Dendritic cell treated with granulocyte-macrophage colony-stimulating factor and Interleukin-4, amounts not matched to agents 40 ng/mL and 50 ng/mL, for 4 days (primary cell): ENCODE results near the gene SUMO4.

ENCODE experiments used
- H3K27ac Mint-ChIP-seq: one replicate; pipeline ENCODE4 v1.8.0; 2022; ENCODE audit warnings: mild to moderate bottlenecking, mixed read lengths
- H3K27me3 Mint-ChIP-seq: one replicate; pipeline ENCODE4 v1.8.0; 2022; ENCODE audit warnings: mild to moderate bottlenecking, mixed read lengths
- H3K36me3 Mint-ChIP-seq: one replicate; pipeline ENCODE4 v1.8.0; 2022; ENCODE audit warnings: low read depth, mixed read lengths
- H3K4me1 Mint-ChIP-seq: one replicate; pipeline ENCODE4 v1.8.0; 2022; ENCODE audit warnings: low read depth, mixed read lengths
- H3K4me3 Mint-ChIP-seq: one replicate; pipeline ENCODE4 v1.8.0; 2022; ENCODE audit warnings: mild to moderate bottlenecking, moderate library complexity, mixed read lengths
- H3K9me3 Mint-ChIP-seq: one replicate; pipeline ENCODE4 v1.8.0; 2022; ENCODE audit warnings: mixed read lengths
- intact Hi-C: fragments of 100-400 bp; cut with micrococcal nuclease; formaldehyde crosslinking; loops from one replicate; pipeline ENCODE4 v1.15.0; 2022

SUMO4 gene

GRCh38 chr6:149445095-149445466 lies 45.0 kb downstream of the SUMO4 start:
- Mint-ChIP-seq H3K27me3 (peaks cover 2% of the 10 kb centered on the region), H3K4me1 (peaks cover 26% of the 10 kb centered on the region), H3K9me3 (no peaks in the 10 kb centered on the region), H3K36me3 (peaks cover 28% of the 10 kb centered on the region), H3K27ac (peak overlapping the region; percentile 49), H3K4me3 (no peak overlapping the region)
- intact Hi-C loops, result no loop called here

GRCh38 chr6:149445573-149445972 lies 45.5 kb downstream of the SUMO4 start:
- no peak overlapping the region for H3K4me3 Mint-ChIP-seq
- H3K36me3 Mint-ChIP-seq, result peaks cover 32% of the 10 kb centered on the region
- peaks cover 2% of the 10 kb centered on the region for H3K27me3 Mint-ChIP-seq
- H3K4me1 Mint-ChIP-seq, result peaks cover 31% of the 10 kb centered on the region
- intact Hi-C loops, result no loop called here
- H3K27ac Mint-ChIP-seq, result peak overlapping the region; percentile 49
- H3K9me3 Mint-ChIP-seq, result no peaks in the 10 kb centered on the region

- intact Hi-C loops, result no loop called here
- Mint-ChIP-seq H3K9me3 (no peaks in the 10 kb centered on the region), H3K27ac (peak overlapping the region; percentile 37), H3K4me3 (no peak overlapping the region), H3K27me3 (peaks cover 2% of the 10 kb centered on the region), H3K4me1 (peaks cover 35% of the 10 kb centered on the region), H3K36me3 (peaks cover 38% of the 10 kb centered on the region)
Observed at GRCh38 chr6:149446791-149447376, 46.8 kb downstream of the SUMO4 start.

- H3K4me3 Mint-ChIP-seq, result peak overlapping the region; percentile 9
- intact Hi-C loops, result no loop called here
- H3K27me3 Mint-ChIP-seq, result no peaks in the 10 kb centered on the region
- no peaks in the 10 kb centered on the region for H3K9me3 Mint-ChIP-seq
- peaks cover 48% of the 10 kb centered on the region for H3K4me1 Mint-ChIP-seq
- H3K27ac Mint-ChIP-seq, result peak overlapping the region; percentile 22
- H3K36me3 Mint-ChIP-seq, result peaks cover 46% of the 10 kb centered on the region
Observed at GRCh38 chr6:149448821-149449453, 48.9 kb downstream of the SUMO4 start.

GRCh38 chr6:149449831-149450678 lies 50.0 kb downstream of the SUMO4 start:
- no peaks in the 10 kb centered on the region for H3K9me3 Mint-ChIP-seq
- H3K4me1 Mint-ChIP-seq, result peaks cover 59% of the 10 kb centered on the region
- intact Hi-C loops, result loop anchor here (5.0 kb wide), 2 partner anchors 37 to 67 kb away; partner anchors contain the start of gene ZC3H12D
- peak overlapping the region; percentile 87 for H3K27ac Mint-ChIP-seq
- no peaks in the 10 kb centered on the region for H3K27me3 Mint-ChIP-seq
- peak overlapping the region; percentile 82 for H3K4me3 Mint-ChIP-seq
- peaks cover 48% of the 10 kb centered on the region for H3K36me3 Mint-ChIP-seq
